Endothelial cell of umbilical vein (primary cell): ENCODE measurements around the gene ZNF407. TPM values are rescaled to one million over a fixed set of nuclear protein-coding genes. Genes with fewer than 3 reads are reported as not detected.

Source experiments
- BruUV-seq: library from RNA; stranded (reverse); fragments of 400-500 nt; replicated peaks from 2 replicates; lab custom pipeline; 2021; lab: Mats Ljungman, UMichigan
- CTCF ChIA-PET: fragments of 300-600, 350-600 bp; sonication (Branson Sonifier 250); formaldehyde crosslinking; loops from one replicate; lab custom pipeline; 2021; ENCODE audit warnings: antibody characterized with exemption, inconsistent platforms; lab: Charles Lee
- POLR2A ChIA-PET: fragments of 300-600, 350-600 bp; sonication (Branson Sonifier 250); formaldehyde crosslinking; loops from one replicate; lab custom pipeline; 2021; ENCODE audit warnings: antibody characterized with exemption, inconsistent platforms; lab: Charles Lee
- DNase-seq: peaks from one replicate; pipeline ENCODE4 v3.0.0-alpha.2; 2011; ENCODE audit warnings: low read depth, low spot score
- FAIRE-seq: peaks from 2 replicates; lab custom pipeline; 2011; peaks lifted over from hg19 to GRCh38; lab: Jason Lieb, UNC
- H2AFZ ChIP-seq: 2 replicates; pipeline ENCODE4 v1.6.0; 2012; ENCODE audit warnings: low read depth, low read length, control low read depth, inconsistent platforms
- H3K27ac ChIP-seq: 2 replicates; pipeline ENCODE4 v1.5.1; 2011; ENCODE audit warnings: low read depth, mild to moderate bottlenecking, control low read depth, low read length, moderate library complexity; ENCODE audit not compliant: insufficient read depth
- H3K27me3 ChIP-seq, 2 experiments: 2 replicates each; pipeline versions ENCODE4 v1.6.0 to v1.6.1; 2011; ENCODE audit warnings: low read length in 2 of 2, mixed read lengths in 1 of 2; ENCODE audit not compliant: control insufficient read depth in 2 of 2, insufficient read depth in 2 of 2
- H3K36me3 ChIP-seq, 2 experiments: 2 replicates in 1 of 2; 3 replicates in 1 of 2; pipeline ENCODE4 v1.5.1; 2011; ENCODE audit warnings: low read length in 2 of 2, mild to moderate bottlenecking in 1 of 2, moderate library complexity in 1 of 2; ENCODE audit not compliant: control insufficient read depth in 2 of 2, insufficient read depth in 2 of 2; ENCODE audit errors: extremely low read depth in 1 of 2
- H3K4me1 ChIP-seq: 3 replicates; pipeline ENCODE4 v1.5.1; 2011; ENCODE audit warnings: mild to moderate bottlenecking, low read length; ENCODE audit not compliant: control insufficient read depth, insufficient read depth; ENCODE audit errors: extremely low read depth
- H3K4me2 ChIP-seq: 2 replicates; pipeline ENCODE4 v1.6.1; 2011; ENCODE audit warnings: low read length, control low read depth, mixed read lengths; ENCODE audit not compliant: insufficient read depth
- H3K4me3 ChIP-seq, 3 experiments: fragments of 200-600 bp in 1 of 3; sonication (generic), shearing (Covaris generic) in 1 of 3; replicated peaks in 1 of 3; 2 replicates each; pipeline ENCODE4 v1.5.1; 2011 to 2016; ENCODE audit warnings: control low read depth in 3 of 3, low read length in 3 of 3, mild to moderate bottlenecking in 2 of 3, inconsistent platforms in 1 of 3, low read depth in 1 of 3, moderate library complexity in 1 of 3; ENCODE audit not compliant: insufficient read depth in 1 of 3
- H3K79me2 ChIP-seq: 2 replicates; pipeline ENCODE4 v1.6.0; 2012; ENCODE audit warnings: low read length, inconsistent platforms; ENCODE audit not compliant: control insufficient read depth, insufficient read depth
- H3K9ac ChIP-seq: replicated peaks from 2 replicates; pipeline ENCODE3; 2011; ENCODE audit warnings: low read length, control low read depth; ENCODE audit not compliant: insufficient read depth; ENCODE audit errors: extremely low read depth
- H3K9me1 ChIP-seq: replicated peaks from 3 replicates; pipeline ENCODE4 v1.6.0; 2011; ENCODE audit warnings: mild to moderate bottlenecking, low read length; ENCODE audit not compliant: control insufficient read depth, insufficient read depth; ENCODE audit errors: extremely low read depth
- H3K9me3 ChIP-seq: replicated peaks from 2 replicates; pipeline ENCODE4 v1.5.1; 2012; ENCODE audit warnings: low read length, inconsistent platforms; ENCODE audit not compliant: control insufficient read depth, insufficient read depth
- H4K20me1 ChIP-seq: replicated peaks from 2 replicates; pipeline ENCODE3; 2011; ENCODE audit warnings: mild to moderate bottlenecking, low read length; ENCODE audit not compliant: control insufficient read depth, insufficient read depth; ENCODE audit errors: extremely low read depth
- EZH2 ChIP-seq: IDR thresholded peaks from 2 replicates; pipeline ENCODE4 v1.6.1; 2012; ENCODE audit warnings: borderline replicate concordance, low read depth, mild to moderate bottlenecking, moderate library complexity, low read length, inconsistent platforms; ENCODE audit not compliant: severe bottlenecking
- FOS ChIP-seq: IDR thresholded peaks from 2 replicates; pipeline ENCODE4 v1.6.1; 2011; ENCODE audit warnings: mild to moderate bottlenecking, low read length, moderate library complexity, borderline replicate concordance; ENCODE audit not compliant: insufficient read depth
- GATA2 ChIP-seq: IDR thresholded peaks from 2 replicates; pipeline ENCODE4 v1.7.0; 2011; ENCODE audit warnings: low read depth, mild to moderate bottlenecking, moderate library complexity, mixed read lengths, low read length; ENCODE audit not compliant: insufficient read length, insufficient read depth
- JUN ChIP-seq: IDR thresholded peaks from 2 replicates; pipeline ENCODE4 v1.6.1; 2011; ENCODE audit warnings: borderline replicate concordance, low read depth; ENCODE audit not compliant: insufficient read length, insufficient read depth
- MAX ChIP-seq: IDR thresholded peaks from 2 replicates; pipeline ENCODE4 v1.6.1; 2011; ENCODE audit not compliant: insufficient read depth, insufficient read length
- MYC ChIP-seq: IDR thresholded peaks from one replicate; pipeline ENCODE4 v1.6.1; 2011; ENCODE audit warnings: mild to moderate bottlenecking, low read depth, low read length
- POLR2A ChIP-seq: IDR thresholded peaks from 2 replicates; pipeline ENCODE4 v1.6.1; 2012; ENCODE audit warnings: low read depth, mild to moderate bottlenecking, control low read depth, low read length
- POLR2AphosphoS5 ChIP-seq: IDR thresholded peaks from 2 replicates; pipeline ENCODE4 v1.6.1; 2012; ENCODE audit warnings: low read depth, mild to moderate bottlenecking, control low read depth, low read length, moderate library complexity; ENCODE audit not compliant: insufficient read depth
- dilution Hi-C: fragments of 300-500 bp; cut with MboI; formaldehyde crosslinking; loops from one replicate; pipeline ENCODE4 v1.15.0; 2019; ENCODE audit warnings: low sequenced_read_pairs; ENCODE audit not compliant: extremely low pct_ligation_motif_present
- intact Hi-C: fragments of 100-400 bp; cut with micrococcal nuclease; formaldehyde crosslinking; loops from one replicate; pipeline ENCODE4 v1.10.0; 2022
- polyA plus RNA-seq, 4 experiments: library from polyadenylated mRNA; depleted of rRNA in 3 of 4; stranded (reverse) in 3 of 4; unstranded in 1 of 4; fragments of >200 nt; gene quantifications; 2 replicates each; pipeline versions ENCODE4 v1.2.1 to v1.2.3, GENCODE V29; 2011 to 2012; ENCODE audit warnings: missing spikeins in 1 of 4
- total RNA-seq: library from RNA; stranded (reverse); gene quantifications from 2 replicates; pipeline ENCODE4 v1.2.3, GENCODE V29; 2021
- TF ChIP-seq, protein P1 (sequence below), 2 donors: IDR thresholded peaks; 1 replicate in 1 of 2; 2 replicates in 1 of 2; pipeline ENCODE4 v1.5.1; 2011; ENCODE audit warnings: low read length in 2 of 2, mild to moderate bottlenecking in 2 of 2, moderate library complexity in 2 of 2, control low read depth in 1 of 2, inconsistent platforms in 1 of 2, low read depth in 1 of 2; ENCODE audit not compliant: insufficient read depth in 1 of 2; ENCODE audit errors: extremely low read depth in 1 of 2

ZNF407 gene
- total and polyA plus RNA-seq, 2 donors (not counting 3 experiments of a cell fraction or from before 2014, with no cell fraction given): 3.8 to 20.1 TPM

DNA sequence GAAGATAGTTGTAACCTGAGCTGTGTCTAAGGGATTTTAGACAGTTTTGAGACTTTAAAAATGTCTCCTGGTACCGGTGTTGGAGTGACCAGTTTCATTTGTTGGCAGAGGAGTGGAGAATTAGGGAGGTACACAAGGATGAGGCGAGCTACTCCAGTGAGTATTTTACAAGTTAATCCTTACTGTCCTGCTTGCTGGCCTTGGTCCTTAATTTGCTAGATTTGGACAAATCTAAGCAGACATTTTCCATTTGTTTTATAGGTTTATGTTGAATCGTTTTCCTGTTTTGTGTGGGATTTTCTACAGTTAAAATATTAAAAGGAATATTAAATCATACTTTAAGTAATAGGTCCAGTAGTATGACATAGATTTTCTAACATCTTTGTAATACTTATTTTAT, 101.8 kb downstream of the ZNF407 start:
- Histone ChIP-seq H3K9me1 (no peaks in the 10 kb centered on the region), H3K4me1 (no peaks in the 10 kb centered on the region), H3K4me2 (no peak overlapping the region), H3K27me3 (no peaks in the 10 kb centered on the region), H3K36me3 (no peaks in the 10 kb centered on the region), H2AFZ (no peak overlapping the region), H3K9me3 (no peaks in the 10 kb centered on the region), H4K20me1 (peaks cover 2% of the 10 kb centered on the region), H3K9ac (no peak overlapping the region), H3K27ac (no peak overlapping the region), H3K4me3 (no peak overlapping the region), H3K79me2 (no peaks in the 10 kb centered on the region)
- dilution Hi-C loops: no loop called here
- intact Hi-C loops: no loop called here
- CTCF ChIA-PET: no interaction called here
- FAIRE-seq: no peak
- TF ChIP-seq MYC: no peak
- no peak for TF ChIP-seq EZH2
- TF ChIP-seq, protein P1, sequence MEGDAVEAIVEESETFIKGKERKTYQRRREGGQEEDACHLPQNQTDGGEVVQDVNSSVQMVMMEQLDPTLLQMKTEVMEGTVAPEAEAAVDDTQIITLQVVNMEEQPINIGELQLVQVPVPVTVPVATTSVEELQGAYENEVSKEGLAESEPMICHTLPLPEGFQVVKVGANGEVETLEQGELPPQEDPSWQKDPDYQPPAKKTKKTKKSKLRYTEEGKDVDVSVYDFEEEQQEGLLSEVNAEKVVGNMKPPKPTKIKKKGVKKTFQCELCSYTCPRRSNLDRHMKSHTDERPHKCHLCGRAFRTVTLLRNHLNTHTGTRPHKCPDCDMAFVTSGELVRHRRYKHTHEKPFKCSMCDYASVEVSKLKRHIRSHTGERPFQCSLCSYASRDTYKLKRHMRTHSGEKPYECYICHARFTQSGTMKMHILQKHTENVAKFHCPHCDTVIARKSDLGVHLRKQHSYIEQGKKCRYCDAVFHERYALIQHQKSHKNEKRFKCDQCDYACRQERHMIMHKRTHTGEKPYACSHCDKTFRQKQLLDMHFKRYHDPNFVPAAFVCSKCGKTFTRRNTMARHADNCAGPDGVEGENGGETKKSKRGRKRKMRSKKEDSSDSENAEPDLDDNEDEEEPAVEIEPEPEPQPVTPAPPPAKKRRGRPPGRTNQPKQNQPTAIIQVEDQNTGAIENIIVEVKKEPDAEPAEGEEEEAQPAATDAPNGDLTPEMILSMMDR (IDR thresholded peaks at IDR 0.05; ENCODE audit: extremely low read depth in 1 of 2, insufficient read depth in 1 of 2, low read depth in 1 of 2, low read length in 2 of 2): no peak
- no peak for TF ChIP-seq JUN
- TF ChIP-seq MAX: no peak
- TF ChIP-seq POLR2A: no peak
- TF ChIP-seq FOS: no peak
- no peak for TF ChIP-seq GATA2
- no peak for TF ChIP-seq POLR2AphosphoS5
- no TSS peak for BruUV-seq
- POLR2A ChIA-PET: no interaction called here
- DNase-seq: no peak
